ENCODE measurements around the gene SOX11. TPM values are rescaled to one million over a fixed set of nuclear protein-coding genes. Genes with fewer than 3 reads are reported as not detected.
A peak's percentile ranks its signal among the peaks of the same experiment; 100 is the strongest.

SOX11 gene
- total RNA-seq, 6 experiments from 2014 or later = not detected

DNA sequence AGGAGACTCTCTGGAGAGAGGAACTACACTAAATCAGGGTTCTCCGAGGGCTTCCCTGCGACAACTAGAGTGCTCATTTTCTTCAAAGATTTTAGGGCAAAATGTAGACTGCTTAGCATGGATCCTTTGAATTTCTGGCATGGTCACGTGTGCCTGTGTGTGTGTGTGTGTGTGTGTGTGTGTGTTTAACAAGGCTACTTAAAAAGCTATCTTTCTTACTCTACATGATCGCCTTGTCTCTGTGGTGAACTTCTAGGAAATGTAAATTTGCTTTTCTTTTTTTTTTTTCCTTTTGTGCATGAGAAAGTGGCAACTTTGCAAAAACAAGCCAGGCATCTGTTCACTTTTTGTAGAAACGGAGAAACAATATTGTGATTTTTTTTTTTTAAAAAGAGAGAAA lies 43.9 kb downstream of the SOX11 start:
- DNase-seq = no peak
- no peak for ATAC-seq
- intact Hi-C loops (cut with DNase I) = no loop called here
- H3K9me3 ChIP-seq = no peaks in the 10 kb centered on the region
- no peaks in the 10 kb centered on the region for H3K36me3 ChIP-seq
- 45% methylated on average over 5 of the region's 5 CpGs for WGBS (ENCODE audit: insufficient coverage, low coverage, low lambda C conversion rate, missing lambda C conversion rate)
- no peaks in the 10 kb centered on the region for H3K27me3 ChIP-seq
- H3K4me3 ChIP-seq = no peak overlapping the region
- no peak for TF ChIP-seq POLR2A (IDR thresholded peaks at IDR 0.05)
- TF ChIP-seq, protein P1, sequence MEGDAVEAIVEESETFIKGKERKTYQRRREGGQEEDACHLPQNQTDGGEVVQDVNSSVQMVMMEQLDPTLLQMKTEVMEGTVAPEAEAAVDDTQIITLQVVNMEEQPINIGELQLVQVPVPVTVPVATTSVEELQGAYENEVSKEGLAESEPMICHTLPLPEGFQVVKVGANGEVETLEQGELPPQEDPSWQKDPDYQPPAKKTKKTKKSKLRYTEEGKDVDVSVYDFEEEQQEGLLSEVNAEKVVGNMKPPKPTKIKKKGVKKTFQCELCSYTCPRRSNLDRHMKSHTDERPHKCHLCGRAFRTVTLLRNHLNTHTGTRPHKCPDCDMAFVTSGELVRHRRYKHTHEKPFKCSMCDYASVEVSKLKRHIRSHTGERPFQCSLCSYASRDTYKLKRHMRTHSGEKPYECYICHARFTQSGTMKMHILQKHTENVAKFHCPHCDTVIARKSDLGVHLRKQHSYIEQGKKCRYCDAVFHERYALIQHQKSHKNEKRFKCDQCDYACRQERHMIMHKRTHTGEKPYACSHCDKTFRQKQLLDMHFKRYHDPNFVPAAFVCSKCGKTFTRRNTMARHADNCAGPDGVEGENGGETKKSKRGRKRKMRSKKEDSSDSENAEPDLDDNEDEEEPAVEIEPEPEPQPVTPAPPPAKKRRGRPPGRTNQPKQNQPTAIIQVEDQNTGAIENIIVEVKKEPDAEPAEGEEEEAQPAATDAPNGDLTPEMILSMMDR (IDR thresholded peaks at IDR 0.05) = no peak
- no peak overlapping the region for H3K27ac ChIP-seq
- H3K4me1 ChIP-seq = no peaks in the 10 kb centered on the region

DNA sequence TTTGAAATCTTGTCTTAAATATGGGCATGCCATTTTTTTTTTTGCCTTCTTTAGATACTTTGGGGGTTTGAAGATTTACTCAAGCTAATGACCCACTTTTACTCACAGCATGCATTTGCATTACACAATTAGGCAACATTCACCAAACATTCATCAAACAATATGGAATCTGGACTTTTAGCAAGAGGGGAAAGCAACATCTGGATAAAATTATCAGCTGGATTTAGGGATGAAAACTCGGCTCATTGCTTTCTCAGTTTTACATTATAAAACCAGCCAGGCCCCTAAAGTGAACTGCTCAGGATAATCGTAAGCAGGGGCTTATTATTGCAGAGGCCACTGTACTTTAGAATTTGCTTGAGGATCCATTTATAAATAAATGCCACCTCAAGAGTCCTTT lies 44.7 kb downstream of the SOX11 start:
- H3K27me3 ChIP-seq = no peaks in the 10 kb centered on the region
- H3K9me3 ChIP-seq = no peaks in the 10 kb centered on the region
- no peaks in the 10 kb centered on the region for H3K36me3 ChIP-seq
- intact Hi-C loops (cut with DNase I) = no loop called here
- WGBS (ENCODE audit: insufficient coverage, low coverage, low lambda C conversion rate, missing lambda C conversion rate) = 41% methylated on average over 2 of the region's 2 CpGs
- no peak for DNase-seq
- no peak for ATAC-seq
- H3K27ac ChIP-seq = no peak overlapping the region
- TF ChIP-seq POLR2A (IDR thresholded peaks at IDR 0.05) = no peak
- TF ChIP-seq, protein P1 (IDR thresholded peaks at IDR 0.05) = no peak
- no peaks in the 10 kb centered on the region for H3K4me1 ChIP-seq
- no peak overlapping the region for H3K4me3 ChIP-seq

DNA sequence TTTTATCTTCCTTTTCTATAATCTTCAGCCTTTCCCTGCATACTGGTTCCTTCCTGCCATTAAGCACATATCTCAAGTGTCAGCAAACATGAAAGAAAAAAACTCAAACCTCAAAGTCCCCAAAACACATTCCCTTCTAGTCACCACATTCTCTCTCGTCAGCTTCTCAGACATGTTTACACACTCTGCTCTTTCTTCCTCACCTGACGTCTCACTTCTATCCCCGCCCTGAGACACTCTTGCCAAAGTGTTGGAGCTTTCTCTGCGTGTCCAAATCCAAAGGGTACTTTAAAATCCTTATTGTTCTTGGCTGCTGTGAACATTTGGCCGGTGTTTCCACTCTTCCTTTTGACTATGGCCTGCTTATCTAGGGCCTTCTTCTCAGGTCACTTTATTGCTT lies 47.9 kb downstream of the SOX11 start:
- no peaks in the 10 kb centered on the region for H3K4me1 ChIP-seq
- intact Hi-C loops (cut with DNase I) = no loop called here
- H3K4me3 ChIP-seq = no peak overlapping the region
- TF ChIP-seq POLR2A (IDR thresholded peaks at IDR 0.05) = no peak
- TF ChIP-seq, protein P1 (IDR thresholded peaks at IDR 0.05) = no peak
- H3K36me3 ChIP-seq = no peaks in the 10 kb centered on the region
- H3K27ac ChIP-seq = no peak overlapping the region
- H3K9me3 ChIP-seq = no peaks in the 10 kb centered on the region
- H3K27me3 ChIP-seq = no peaks in the 10 kb centered on the region
- DNase-seq (no peak), ATAC-seq (no peak)
- WGBS (ENCODE audit: insufficient coverage, low coverage, low lambda C conversion rate, missing lambda C conversion rate) = 14% methylated on average over 4 of the region's 5 CpGs

DNA sequence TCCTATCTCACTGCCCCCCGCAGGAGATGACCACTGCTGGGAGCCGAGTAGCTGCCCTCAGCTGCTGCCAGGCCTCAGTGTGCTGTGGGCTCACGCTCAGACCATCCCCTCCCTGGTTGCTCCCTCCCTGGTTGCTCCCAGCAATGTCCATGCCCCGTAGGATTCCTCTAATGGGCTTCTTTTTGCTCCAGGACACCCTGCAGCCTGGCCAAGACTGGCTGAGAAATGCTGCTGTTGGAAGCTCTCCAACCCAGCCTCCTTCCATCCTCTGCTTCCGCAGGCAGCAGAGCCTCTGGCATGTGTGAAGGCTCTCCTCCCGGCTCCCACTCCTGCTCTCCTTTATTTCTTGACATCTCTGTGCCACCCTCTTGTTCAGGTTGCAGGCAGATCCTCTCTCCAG lies 48.6 kb downstream of the SOX11 start:
- 66% methylated on average over 5 of the region's 6 CpGs for WGBS (ENCODE audit: insufficient coverage, low coverage, low lambda C conversion rate, missing lambda C conversion rate)
- ATAC-seq = peak in 1 of 4 donors; percentile 32

More for the DNA sequence above, 48.6 kb downstream of the SOX11 start:
- Histone ChIP-seq H3K36me3 (no peaks in the 10 kb centered on the region), H3K27ac (no peak overlapping the region), H3K27me3 (no peaks in the 10 kb centered on the region), H3K4me1 (no peaks in the 10 kb centered on the region), H3K4me3 (no peak overlapping the region), H3K9me3 (no peaks in the 10 kb centered on the region)
- TF ChIP-seq, protein P1 (IDR thresholded peaks at IDR 0.05) = no peak
- no peak for TF ChIP-seq POLR2A (IDR thresholded peaks at IDR 0.05)
- no peak for DNase-seq
- intact Hi-C loops (cut with DNase I) = no loop called here

Data from right lobe of liver (tissue), 6 donors.